Endothelial cell of umbilical vein (primary cell): ENCODE measurements around the gene MYO5B. TPM values are rescaled to one million over a fixed set of nuclear protein-coding genes. Genes with fewer than 3 reads are reported as not detected.

Experiments
- BruUV-seq: library from RNA; stranded (reverse); fragments of 400-500 nt; replicated peaks from 2 replicates; lab custom pipeline; 2021; lab: Mats Ljungman, UMichigan
- CTCF ChIA-PET: fragments of 300-600, 350-600 bp; sonication (Branson Sonifier 250); formaldehyde crosslinking; loops from one replicate; lab custom pipeline; 2021; ENCODE audit warnings: antibody characterized with exemption, inconsistent platforms; lab: Charles Lee
- POLR2A ChIA-PET: fragments of 300-600, 350-600 bp; sonication (Branson Sonifier 250); formaldehyde crosslinking; loops from one replicate; lab custom pipeline; 2021; ENCODE audit warnings: antibody characterized with exemption, inconsistent platforms; lab: Charles Lee
- DNase-seq: peaks from one replicate; pipeline ENCODE4 v3.0.0-alpha.2; 2011; ENCODE audit warnings: low read depth, low spot score
- FAIRE-seq: peaks from 2 replicates; lab custom pipeline; 2011; peaks lifted over from hg19 to GRCh38; lab: Jason Lieb, UNC
- H2AFZ ChIP-seq: 2 replicates; pipeline ENCODE4 v1.6.0; 2012; ENCODE audit warnings: low read depth, low read length, control low read depth, inconsistent platforms
- H3K27ac ChIP-seq: 2 replicates; pipeline ENCODE4 v1.5.1; 2011; ENCODE audit warnings: low read depth, mild to moderate bottlenecking, control low read depth, low read length, moderate library complexity; ENCODE audit not compliant: insufficient read depth
- H3K27me3 ChIP-seq, 2 experiments: 2 replicates each; pipeline versions ENCODE4 v1.6.0 to v1.6.1; 2011; ENCODE audit warnings: low read length in 2 of 2, mixed read lengths in 1 of 2; ENCODE audit not compliant: control insufficient read depth in 2 of 2, insufficient read depth in 2 of 2
- H3K36me3 ChIP-seq, 2 experiments: 2 replicates in 1 of 2; 3 replicates in 1 of 2; pipeline ENCODE4 v1.5.1; 2011; ENCODE audit warnings: low read length in 2 of 2, mild to moderate bottlenecking in 1 of 2, moderate library complexity in 1 of 2; ENCODE audit not compliant: control insufficient read depth in 2 of 2, insufficient read depth in 2 of 2; ENCODE audit errors: extremely low read depth in 1 of 2
- H3K4me1 ChIP-seq: 3 replicates; pipeline ENCODE4 v1.5.1; 2011; ENCODE audit warnings: mild to moderate bottlenecking, low read length; ENCODE audit not compliant: control insufficient read depth, insufficient read depth; ENCODE audit errors: extremely low read depth
- H3K4me2 ChIP-seq: 2 replicates; pipeline ENCODE4 v1.6.1; 2011; ENCODE audit warnings: low read length, control low read depth, mixed read lengths; ENCODE audit not compliant: insufficient read depth
- H3K4me3 ChIP-seq, 3 experiments: fragments of 200-600 bp in 1 of 3; sonication (generic), shearing (Covaris generic) in 1 of 3; replicated peaks in 1 of 3; 2 replicates each; pipeline ENCODE4 v1.5.1; 2011 to 2016; ENCODE audit warnings: control low read depth in 3 of 3, low read length in 3 of 3, mild to moderate bottlenecking in 2 of 3, inconsistent platforms in 1 of 3, low read depth in 1 of 3, moderate library complexity in 1 of 3; ENCODE audit not compliant: insufficient read depth in 1 of 3
- H3K79me2 ChIP-seq: 2 replicates; pipeline ENCODE4 v1.6.0; 2012; ENCODE audit warnings: low read length, inconsistent platforms; ENCODE audit not compliant: control insufficient read depth, insufficient read depth
- H3K9ac ChIP-seq: replicated peaks from 2 replicates; pipeline ENCODE3; 2011; ENCODE audit warnings: low read length, control low read depth; ENCODE audit not compliant: insufficient read depth; ENCODE audit errors: extremely low read depth
- H3K9me1 ChIP-seq: replicated peaks from 3 replicates; pipeline ENCODE4 v1.6.0; 2011; ENCODE audit warnings: mild to moderate bottlenecking, low read length; ENCODE audit not compliant: control insufficient read depth, insufficient read depth; ENCODE audit errors: extremely low read depth
- H3K9me3 ChIP-seq: replicated peaks from 2 replicates; pipeline ENCODE4 v1.5.1; 2012; ENCODE audit warnings: low read length, inconsistent platforms; ENCODE audit not compliant: control insufficient read depth, insufficient read depth
- H4K20me1 ChIP-seq: replicated peaks from 2 replicates; pipeline ENCODE3; 2011; ENCODE audit warnings: mild to moderate bottlenecking, low read length; ENCODE audit not compliant: control insufficient read depth, insufficient read depth; ENCODE audit errors: extremely low read depth
- CTCF ChIP-seq, 2 donors: IDR thresholded peaks; 1 replicate in 1 of 2; 2 replicates in 1 of 2; pipeline ENCODE4 v1.5.1; 2011; ENCODE audit warnings: low read length in 2 of 2, mild to moderate bottlenecking in 2 of 2, moderate library complexity in 2 of 2, control low read depth in 1 of 2, inconsistent platforms in 1 of 2, low read depth in 1 of 2; ENCODE audit not compliant: insufficient read depth in 1 of 2; ENCODE audit errors: extremely low read depth in 1 of 2
- EZH2 ChIP-seq: IDR thresholded peaks from 2 replicates; pipeline ENCODE4 v1.6.1; 2012; ENCODE audit warnings: borderline replicate concordance, low read depth, mild to moderate bottlenecking, moderate library complexity, low read length, inconsistent platforms; ENCODE audit not compliant: severe bottlenecking
- FOS ChIP-seq: IDR thresholded peaks from 2 replicates; pipeline ENCODE4 v1.6.1; 2011; ENCODE audit warnings: mild to moderate bottlenecking, low read length, moderate library complexity, borderline replicate concordance; ENCODE audit not compliant: insufficient read depth
- GATA2 ChIP-seq: IDR thresholded peaks from 2 replicates; pipeline ENCODE4 v1.7.0; 2011; ENCODE audit warnings: low read depth, mild to moderate bottlenecking, moderate library complexity, mixed read lengths, low read length; ENCODE audit not compliant: insufficient read length, insufficient read depth
- JUN ChIP-seq: IDR thresholded peaks from 2 replicates; pipeline ENCODE4 v1.6.1; 2011; ENCODE audit warnings: borderline replicate concordance, low read depth; ENCODE audit not compliant: insufficient read length, insufficient read depth
- MYC ChIP-seq: IDR thresholded peaks from one replicate; pipeline ENCODE4 v1.6.1; 2011; ENCODE audit warnings: mild to moderate bottlenecking, low read depth, low read length
- POLR2A ChIP-seq: IDR thresholded peaks from 2 replicates; pipeline ENCODE4 v1.6.1; 2012; ENCODE audit warnings: low read depth, mild to moderate bottlenecking, control low read depth, low read length
- POLR2AphosphoS5 ChIP-seq: IDR thresholded peaks from 2 replicates; pipeline ENCODE4 v1.6.1; 2012; ENCODE audit warnings: low read depth, mild to moderate bottlenecking, control low read depth, low read length, moderate library complexity; ENCODE audit not compliant: insufficient read depth
- dilution Hi-C: fragments of 300-500 bp; cut with MboI; formaldehyde crosslinking; loops from one replicate; pipeline ENCODE4 v1.15.0; 2019; ENCODE audit warnings: low sequenced_read_pairs; ENCODE audit not compliant: extremely low pct_ligation_motif_present
- intact Hi-C: fragments of 100-400 bp; cut with micrococcal nuclease; formaldehyde crosslinking; loops from one replicate; pipeline ENCODE4 v1.10.0; 2022
- polyA plus RNA-seq, 4 experiments: library from polyadenylated mRNA; depleted of rRNA in 3 of 4; stranded (reverse) in 3 of 4; unstranded in 1 of 4; fragments of >200 nt; gene quantifications; 2 replicates each; pipeline versions ENCODE4 v1.2.1 to v1.2.3, GENCODE V29; 2011 to 2012; ENCODE audit warnings: missing spikeins in 1 of 4
- total RNA-seq: library from RNA; stranded (reverse); gene quantifications from 2 replicates; pipeline ENCODE4 v1.2.3, GENCODE V29; 2021
- TF ChIP-seq, protein P1 (sequence below): IDR thresholded peaks from 2 replicates; pipeline ENCODE4 v1.6.1; 2011; ENCODE audit not compliant: insufficient read depth, insufficient read length

Gene MYO5B
- total and polyA plus RNA-seq, 2 donors (not counting 3 experiments of a cell fraction or from before 2014, with no cell fraction given), result 0.54 to 1.1 TPM

DNA sequence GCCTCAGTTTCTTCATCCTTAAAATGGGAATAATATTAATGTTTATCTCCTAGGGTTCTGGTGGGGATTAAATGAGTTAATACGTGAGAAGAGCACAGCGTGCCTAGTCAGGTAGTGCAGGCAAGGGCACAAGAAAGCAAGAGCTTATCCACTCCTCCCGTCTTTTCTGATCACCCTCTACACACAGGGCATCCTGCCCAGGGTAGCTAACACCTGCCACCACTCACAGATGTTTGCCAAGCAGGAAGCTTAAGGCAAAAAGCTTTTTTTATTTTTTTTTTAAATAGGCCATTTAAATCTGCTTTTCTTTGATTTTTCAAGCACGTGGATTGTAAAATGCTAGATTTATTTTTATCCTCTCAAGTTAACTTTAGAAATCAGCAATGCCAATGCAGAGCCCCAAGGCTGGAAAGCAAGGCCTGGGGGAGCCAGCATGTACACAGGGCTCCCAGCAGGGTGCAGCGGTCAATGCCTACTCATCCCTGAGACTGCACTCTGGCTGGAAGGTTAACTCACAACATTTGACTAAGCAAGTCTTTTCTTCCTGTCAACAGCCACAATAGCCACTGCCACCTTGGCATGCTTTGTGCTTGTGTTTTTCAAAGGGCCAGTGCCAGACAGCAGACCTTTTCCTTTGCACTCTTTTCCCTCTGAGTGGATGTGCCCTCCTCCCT, 295.2 kb downstream of the MYO5B start:
- no peaks in the 10 kb centered on the region for H3K27me3 ChIP-seq
- H4K20me1 ChIP-seq, result no peaks in the 10 kb centered on the region
- ChIA-PET POLR2A (no interaction called here), CTCF (no interaction called here)
- no peak overlapping the region for H3K27ac ChIP-seq
- intact Hi-C loops, result no loop called here
- H3K4me2 ChIP-seq, result no peak overlapping the region
- TF ChIP-seq GATA2, result no peak
- TF ChIP-seq FOS, result no peak
- TF ChIP-seq POLR2AphosphoS5, result no peak
- no peak for TF ChIP-seq POLR2A
- TF ChIP-seq EZH2, result no peak
- no peak for TF ChIP-seq CTCF (IDR thresholded peaks at IDR 0.05; ENCODE audit: extremely low read depth in 1 of 2, insufficient read depth in 1 of 2, low read depth in 1 of 2, low read length in 2 of 2)
- TF ChIP-seq MYC, result no peak
- no peak for TF ChIP-seq JUN
- TF ChIP-seq, protein P1, sequence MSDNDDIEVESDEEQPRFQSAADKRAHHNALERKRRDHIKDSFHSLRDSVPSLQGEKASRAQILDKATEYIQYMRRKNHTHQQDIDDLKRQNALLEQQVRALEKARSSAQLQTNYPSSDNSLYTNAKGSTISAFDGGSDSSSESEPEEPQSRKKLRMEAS, result no peak
- H3K36me3 ChIP-seq, result no peaks in the 10 kb centered on the region
- no TSS peak for BruUV-seq
- DNase-seq (no peak), FAIRE-seq (no peak)
- no peaks in the 10 kb centered on the region for H3K4me1 ChIP-seq
- H3K9ac ChIP-seq, result no peak overlapping the region
- H2AFZ ChIP-seq, result no peak overlapping the region
- dilution Hi-C loops, result no loop called here
- no peaks in the 10 kb centered on the region for H3K9me3 ChIP-seq
- H3K79me2 ChIP-seq, result no peaks in the 10 kb centered on the region
- no peaks in the 10 kb centered on the region for H3K9me1 ChIP-seq
- no peak overlapping the region for H3K4me3 ChIP-seq
